B cell (primary cell): ENCODE data around the gene NBEA. TPM values are rescaled to one million over a fixed set of nuclear protein-coding genes. Genes with fewer than 3 reads are reported as not detected.

ENCODE experiments used
- ATAC-seq: fragments of 200-7000 bp; cut with Tn5 transposase; one replicate; pipeline ENCODE4 v1.10.0; 2021; ENCODE audit warnings: low read depth, mild to moderate bottlenecking, moderate number of reproducible peaks, moderate library complexity
- CTCF ChIA-PET: fragments of 350-600 bp; sonication (Branson Sonifier 250); formaldehyde crosslinking; loops from one replicate; lab custom pipeline; 2021; ENCODE audit warnings: antibody characterized with exemption, inconsistent platforms; lab: Charles Lee
- POLR2A ChIA-PET: fragments of 350-600 bp; sonication (Branson Sonifier 250); formaldehyde crosslinking; loops from one replicate; lab custom pipeline; 2021; ENCODE audit warnings: antibody characterized with exemption; lab: Charles Lee
- DNase-seq: peaks from one replicate; pipeline ENCODE4 v3.0.0; 2013
- H2AFZ ChIP-seq: 2 replicates; pipeline ENCODE4 v1.6.1; 2012; ENCODE audit warnings: mild to moderate bottlenecking, low read depth, low read length; ENCODE audit not compliant: insufficient read depth, poor library complexity, severe bottlenecking
- H3K27ac ChIP-seq, 2 donors: 1 replicate in 1 of 2; 2 replicates in 1 of 2; pipeline ENCODE4 v1.5.1; 2012 to 2013; ENCODE audit warnings: low read length in 2 of 2, mild to moderate bottlenecking in 2 of 2, moderate library complexity in 1 of 2
- H3K27me3 ChIP-seq, 4 experiments: fragments of 200-600 bp in 1 of 4; sonication (generic) in 1 of 4; replicated peaks in 1 of 4; 1 replicate in 2 of 4; 2 replicates in 2 of 4; pipeline versions ENCODE4 v1.6.1 to v1.7.0; 2013 to 2016; ENCODE audit warnings: low read length in 3 of 4, mild to moderate bottlenecking in 2 of 4, mixed read lengths in 1 of 4, moderate library complexity in 1 of 4; ENCODE audit not compliant: insufficient read depth in 4 of 4, control insufficient read depth in 3 of 4; ENCODE audit errors: control extremely low read depth in 1 of 4
- H3K36me3 ChIP-seq, 2 experiments: replicated peaks in 1 of 2; 1 replicate in 1 of 2; 2 replicates in 1 of 2; pipeline versions ENCODE4 v1.6.1 to v1.7.1; 2013; ENCODE audit warnings: low read length in 1 of 2; ENCODE audit not compliant: insufficient read depth in 2 of 2, control insufficient read depth in 1 of 2; ENCODE audit errors: control extremely low read depth in 1 of 2, extremely low read depth in 1 of 2
- H3K4me1 ChIP-seq, 2 donors: fragments of 200-600 bp in 1 of 2; sonication (generic) in 1 of 2; 1 replicate in 1 of 2; 2 replicates in 1 of 2; pipeline versions ENCODE4 v1.5.1 to v1.6.1; 2013 to 2017; ENCODE audit warnings: low read length in 2 of 2; ENCODE audit not compliant: control insufficient read depth in 2 of 2, insufficient read depth in 2 of 2
- H3K4me2 ChIP-seq: replicated peaks from 2 replicates; pipeline ENCODE3; 2012; ENCODE audit warnings: mild to moderate bottlenecking, low read depth, low read length; ENCODE audit not compliant: poor library complexity, severe bottlenecking
- H3K4me3 ChIP-seq, 5 experiments: fragments of 200-600 bp in 1 of 5; sonication (generic) in 1 of 5; 1 replicate in 3 of 5; 2 replicates in 2 of 5; pipeline versions ENCODE4 v1.5.1 to v1.7.0; 2011 to 2016; ENCODE audit warnings: low read length in 4 of 5, mild to moderate bottlenecking in 4 of 5, low read depth in 2 of 5, control low read depth in 1 of 5, moderate library complexity in 1 of 5; ENCODE audit not compliant: insufficient read depth in 1 of 5; ENCODE audit errors: control extremely low read depth in 1 of 5, extremely low read depth in 1 of 5
- H3K79me2 ChIP-seq: fragments of 200-600 bp; sonication (generic); one replicate; pipeline ENCODE4 v1.6.0; 2016; ENCODE audit warnings: low read length; ENCODE audit not compliant: control insufficient read depth, insufficient read depth
- H3K9ac ChIP-seq: fragments of 200-600 bp; sonication (generic); 2 replicates; pipeline ENCODE4 v1.6.1; 2017; ENCODE audit warnings: mild to moderate bottlenecking, low read length, moderate library complexity
- H3K9me3 ChIP-seq, 3 donors: one replicate each; pipeline versions ENCODE4 v1.6.1 to v1.7.1; 2013; ENCODE audit warnings: low read length in 2 of 3; ENCODE audit not compliant: control insufficient read depth in 2 of 3, insufficient read depth in 1 of 3; ENCODE audit errors: control extremely low read depth in 1 of 3
- H4K20me1 ChIP-seq: 2 replicates; pipeline ENCODE4 v1.6.0; 2012; ENCODE audit warnings: mild to moderate bottlenecking, low read length; ENCODE audit not compliant: insufficient read depth, control insufficient read depth, poor library complexity, severe bottlenecking
- H3K27ac Mint-ChIP-seq: one replicate; pipeline ENCODE4 v1.8.0; 2021; ENCODE audit warnings: mixed read lengths
- H3K27me3 Mint-ChIP-seq: one replicate; pipeline ENCODE4 v1.8.0; 2021; ENCODE audit warnings: mixed read lengths
- H3K4me1 Mint-ChIP-seq: one replicate; pipeline ENCODE4 v1.8.0; 2021; ENCODE audit warnings: mixed read lengths
- H3K4me3 Mint-ChIP-seq: one replicate; pipeline ENCODE4 v1.8.0; 2021; ENCODE audit warnings: mixed read lengths
- H3K9me3 Mint-ChIP-seq: one replicate; pipeline ENCODE4 v1.8.0; 2022; ENCODE audit warnings: mixed read lengths; ENCODE audit not compliant: insufficient read depth
- CTCF ChIP-seq: fragments of 200-600 bp; IDR thresholded peaks from one replicate; pipeline ENCODE4 v1.8.0; 2022; ENCODE audit warnings: antibody characterized with exemption, mild to moderate bottlenecking
- EZH2 ChIP-seq: IDR thresholded peaks from 2 replicates; pipeline ENCODE4 v1.6.1; 2012; ENCODE audit warnings: borderline replicate concordance, low read depth, mild to moderate bottlenecking, moderate library complexity, low read length; ENCODE audit not compliant: insufficient read depth, poor library complexity, severe bottlenecking
- WGBS: methylation state at CpG from one replicate; pipeline ENCODE4 v1.1.5; 2013; ENCODE audit warnings: missing lambda C conversion rate; ENCODE audit not compliant: insufficient coverage; 5-methylcytosine and 5-hydroxymethylcytosine counted together
- intact Hi-C: fragments of 100-400 bp; cut with micrococcal nuclease; formaldehyde crosslinking; loops from one replicate; pipeline ENCODE4 v1.10.0; 2022
- polyA plus RNA-seq: library from polyadenylated mRNA; depleted of rRNA; stranded (reverse); fragments of >200 nt; gene quantifications from 2 replicates; pipeline ENCODE4 v1.2.3, GENCODE V29; 2012
- total RNA-seq, 2 donors: library from RNA; stranded (reverse); fragments of 120-200 nt in 1 of 2; gene quantifications; 1 replicate in 1 of 2; 2 replicates in 1 of 2; pipeline versions ENCODE4 v1.2.3 to v1.2.4, GENCODE V29; 2013 to 2022

Gene NBEA
- total and polyA plus RNA-seq, 2 donors (not counting 1 experiment from before 2014, with no cell fraction given) = 1.5 to 10.7 TPM

DNA sequence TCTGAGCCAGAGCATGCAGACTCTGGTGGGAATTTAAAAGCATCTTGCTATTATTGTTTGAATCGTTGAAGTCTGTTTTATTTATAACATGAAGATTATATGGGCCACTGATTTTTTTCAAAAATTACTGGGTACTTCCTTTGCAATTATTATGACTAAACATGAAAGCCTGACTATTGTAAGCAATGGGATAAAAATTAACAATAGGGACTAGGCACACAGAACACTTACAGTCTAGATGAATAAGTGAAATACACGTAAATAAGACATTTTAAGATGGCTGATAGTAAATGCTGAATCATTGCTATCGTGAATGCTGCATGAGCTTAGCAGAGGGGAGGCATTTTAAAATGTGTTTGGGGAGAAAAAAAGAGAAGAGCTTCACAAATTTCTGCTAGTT lies 615.4 kb downstream of the NBEA start:
- no peaks in the 10 kb centered on the region for H3K27me3 Mint-ChIP-seq
- TF ChIP-seq EZH2 (no peak), CTCF (no peak)

DNA sequence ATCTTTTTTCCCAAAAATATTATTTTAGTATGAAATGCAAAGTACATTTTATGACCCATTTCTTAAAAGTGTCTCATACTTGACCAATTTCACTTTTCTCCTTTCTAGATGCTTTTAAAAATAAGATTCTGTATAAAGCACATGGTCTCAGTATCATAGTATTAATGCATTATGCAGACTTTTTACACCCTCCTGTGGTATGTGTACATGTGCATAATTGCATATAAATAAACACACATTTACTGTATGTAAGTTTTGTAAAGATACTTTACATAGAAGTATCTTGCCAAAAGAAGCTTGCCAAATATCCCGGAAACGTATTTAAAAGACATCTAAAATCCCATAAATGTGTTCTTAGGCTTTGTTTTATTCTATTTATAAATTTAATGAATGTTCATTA lies 619.5 kb downstream of the NBEA start:
- H3K4me2 ChIP-seq = no peak overlapping the region
- Mint-ChIP-seq H3K27ac (no peak overlapping the region), H3K4me3 (no peak overlapping the region), H3K27me3 (no peaks in the 10 kb centered on the region), H3K9me3 (no peaks in the 10 kb centered on the region), H3K4me1 (no peaks in the 10 kb centered on the region)
- ChIA-PET CTCF (no interaction called here), POLR2A (no interaction called here)
- H3K79me2 ChIP-seq = no peaks in the 10 kb centered on the region
- no peak overlapping the region for H3K27ac ChIP-seq
- WGBS = no CpG with 5 or more reads among the region's 2 CpGs
- H3K27me3 ChIP-seq = no peaks in the 10 kb centered on the region
- H2AFZ ChIP-seq = no peak overlapping the region
- H3K36me3 ChIP-seq = no peaks in the 10 kb centered on the region
- H3K4me3 ChIP-seq = no peak overlapping the region
- H3K4me1 ChIP-seq = no peaks in the 10 kb centered on the region
- H3K9ac ChIP-seq = no peak overlapping the region
- no peak for DNase-seq
- no peak for ATAC-seq
- no peaks in the 10 kb centered on the region for H4K20me1 ChIP-seq
- no peaks in the 10 kb centered on the region for H3K9me3 ChIP-seq
- TF ChIP-seq CTCF (no peak), EZH2 (no peak)
- intact Hi-C loops = no loop called here

More for the DNA sequence above, 615.4 kb downstream of the NBEA start:
- Mint-ChIP-seq H3K27ac (no peak overlapping the region), H3K9me3 (no peaks in the 10 kb centered on the region), H3K4me3 (no peak overlapping the region), H3K4me1 (no peaks in the 10 kb centered on the region)
- Histone ChIP-seq H4K20me1 (no peaks in the 10 kb centered on the region), H3K9ac (no peak overlapping the region), H3K9me3 (no peaks in the 10 kb centered on the region), H3K27me3 (no peaks in the 10 kb centered on the region), H2AFZ (no peak overlapping the region), H3K27ac (no peak overlapping the region), H3K36me3 (no peaks in the 10 kb centered on the region), H3K4me2 (no peak overlapping the region), H3K79me2 (no peaks in the 10 kb centered on the region), H3K4me1 (no peaks in the 10 kb centered on the region), H3K4me3 (no peak overlapping the region)
- no peak for ATAC-seq
- CTCF ChIA-PET = no interaction called here
- no peak for DNase-seq
- POLR2A ChIA-PET = no interaction called here
- 95% methylated on average over 2 of the region's 3 CpGs for WGBS
- intact Hi-C loops = no loop called here
